Measurements from ENCODE around the gene FOXP1. TPM values are rescaled to one million over a fixed set of nuclear protein-coding genes. Genes with fewer than 3 reads are reported as not detected.
"Not testable (repeated sequence)": the region's sequence is repeated elsewhere in the genome, so short reads cannot be mapped to it uniquely, and the experiment has no call there.

Gene FOXP1
- total RNA-seq, 1 donor from 2014 or later: 195 TPM

DNA sequence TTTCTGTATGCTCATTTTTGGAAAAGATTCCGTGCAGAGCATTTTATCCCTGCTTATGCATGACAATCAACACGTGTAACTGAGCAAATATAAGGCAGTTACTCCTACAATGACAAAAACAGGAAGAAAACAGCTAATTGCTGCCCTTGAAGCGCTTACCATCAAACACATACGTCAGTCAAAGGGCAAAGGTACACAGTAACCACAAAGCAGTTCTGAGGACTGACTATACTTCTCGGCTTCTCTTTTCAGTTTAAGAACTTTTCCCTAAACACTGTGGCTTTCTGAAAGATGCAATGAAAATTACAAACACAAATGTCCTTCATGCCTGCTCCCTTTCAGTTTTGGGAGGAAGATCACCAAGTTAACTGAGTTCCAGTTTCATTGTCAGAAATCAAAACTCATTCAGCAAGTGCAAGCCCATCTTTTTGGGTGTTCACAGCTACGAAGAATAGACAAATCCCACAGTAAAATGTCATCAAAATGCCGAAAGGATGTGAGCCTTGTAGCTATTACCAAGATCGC lies 602.8 kb downstream of the FOXP1 start:
- no peak overlapping the region for H3K4me3 Mint-ChIP-seq (ENCODE audit: unreplicated experiment)
- H3K27ac Mint-ChIP-seq (ENCODE audit: unreplicated experiment): peak overlapping the region; percentile 100
- DNase-seq (ENCODE audit: extremely low spot score, unreplicated experiment): no peak
- no peaks in the 10 kb centered on the region for H3K9me3 Mint-ChIP-seq (ENCODE audit: unreplicated experiment)
- peaks cover 59% of the 10 kb centered on the region for H3K4me1 Mint-ChIP-seq (ENCODE audit: unreplicated experiment)
- no peaks in the 10 kb centered on the region for H3K27me3 Mint-ChIP-seq (ENCODE audit: unreplicated experiment)
- H3K36me3 Mint-ChIP-seq (ENCODE audit: unreplicated experiment): peaks cover 69% of the 10 kb centered on the region
- no peak for TF ChIP-seq CTCF (IDR thresholded peaks at IDR 0.05)

DNA sequence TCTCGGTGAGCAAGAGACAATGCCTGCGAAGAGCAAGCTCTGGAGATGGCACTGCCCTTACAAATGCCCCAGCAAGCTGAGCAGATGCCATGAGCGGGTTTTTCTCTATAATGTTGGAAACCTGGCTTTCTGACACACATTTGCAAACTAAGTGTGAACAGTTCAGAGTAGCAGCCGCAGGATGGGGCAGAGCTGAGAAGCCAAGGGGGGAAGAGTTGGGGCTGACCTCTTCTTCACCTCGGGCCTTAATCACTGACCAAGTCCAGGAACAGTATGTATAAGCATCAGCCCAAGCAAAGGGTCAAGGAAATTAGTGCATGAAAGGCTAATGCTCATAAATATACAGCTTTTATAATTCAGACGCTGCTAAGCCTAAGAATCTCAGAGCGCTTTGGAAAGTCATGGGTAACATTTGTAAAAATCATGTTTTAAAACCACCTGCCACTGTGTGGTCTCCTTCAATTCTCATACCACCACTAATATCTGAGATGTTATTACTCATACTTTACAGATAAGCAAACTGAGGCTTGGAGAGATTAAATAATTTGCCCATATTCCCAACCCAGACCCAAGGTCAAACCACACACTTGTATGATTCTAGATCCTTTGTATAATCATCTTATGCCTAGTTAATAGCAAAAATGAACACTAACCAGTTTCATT lies 603.4 kb downstream of the FOXP1 start:
- H3K27me3 Mint-ChIP-seq (ENCODE audit: unreplicated experiment): no peaks in the 10 kb centered on the region
- peaks cover 58% of the 10 kb centered on the region for H3K4me1 Mint-ChIP-seq (ENCODE audit: unreplicated experiment)
- H3K36me3 Mint-ChIP-seq (ENCODE audit: unreplicated experiment): peaks cover 72% of the 10 kb centered on the region
- no peak for DNase-seq (ENCODE audit: extremely low spot score, unreplicated experiment)
- H3K4me3 Mint-ChIP-seq (ENCODE audit: unreplicated experiment): no peak overlapping the region
- peak overlapping the region; percentile 100 for H3K27ac Mint-ChIP-seq (ENCODE audit: unreplicated experiment)
- no peaks in the 10 kb centered on the region for H3K9me3 Mint-ChIP-seq (ENCODE audit: unreplicated experiment)
- no peak for TF ChIP-seq CTCF (IDR thresholded peaks at IDR 0.05)

GRCh38 chr3:70977712-70978111 lies 605.8 kb downstream of the FOXP1 start:
- H3K27me3 Mint-ChIP-seq (ENCODE audit: unreplicated experiment): no peaks in the 10 kb centered on the region
- H3K4me1 Mint-ChIP-seq (ENCODE audit: unreplicated experiment): peaks cover 41% of the 10 kb centered on the region
- peaks cover 71% of the 10 kb centered on the region for H3K36me3 Mint-ChIP-seq (ENCODE audit: unreplicated experiment)
- H3K9me3 Mint-ChIP-seq (ENCODE audit: unreplicated experiment): no peaks in the 10 kb centered on the region
- H3K27ac Mint-ChIP-seq (ENCODE audit: unreplicated experiment): no peak overlapping the region
- TF ChIP-seq CTCF (IDR thresholded peaks at IDR 0.05): no peak
- DNase-seq (ENCODE audit: extremely low spot score, unreplicated experiment): no peak
- H3K4me3 Mint-ChIP-seq (ENCODE audit: unreplicated experiment): no peak overlapping the region

DNA sequence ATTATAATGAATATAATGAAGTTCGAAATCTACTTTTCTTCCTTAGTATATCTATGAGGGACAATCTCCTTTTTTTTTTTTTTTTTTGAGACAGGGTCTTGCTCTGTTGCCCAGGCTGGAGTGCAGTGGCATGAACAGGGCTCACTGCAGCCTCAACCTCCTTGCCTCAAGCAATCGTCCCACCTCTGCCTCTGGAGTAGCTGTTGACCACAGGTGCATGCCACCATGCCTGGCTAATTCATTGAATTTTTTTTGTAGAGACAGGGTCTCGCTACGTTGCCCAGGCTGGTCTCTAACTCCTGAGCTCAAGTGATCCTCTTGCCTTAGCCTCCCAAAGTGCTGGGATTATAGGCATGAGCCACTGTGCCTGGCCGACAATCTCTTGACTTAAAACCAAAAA lies 607.5 kb downstream of the FOXP1 start:
- H3K4me3 Mint-ChIP-seq (ENCODE audit: unreplicated experiment); H3K27ac Mint-ChIP-seq (ENCODE audit: unreplicated experiment); H3K9me3 Mint-ChIP-seq (ENCODE audit: unreplicated experiment); DNase-seq (ENCODE audit: extremely low spot score, unreplicated experiment); H3K27me3 Mint-ChIP-seq (ENCODE audit: unreplicated experiment): not testable (repeated sequence)
- Mint-ChIP-seq H3K36me3 (ENCODE audit: unreplicated experiment) (peaks cover 71% of the 10 kb centered on the region), H3K4me1 (ENCODE audit: unreplicated experiment) (peaks cover 32% of the 10 kb centered on the region)

DNA sequence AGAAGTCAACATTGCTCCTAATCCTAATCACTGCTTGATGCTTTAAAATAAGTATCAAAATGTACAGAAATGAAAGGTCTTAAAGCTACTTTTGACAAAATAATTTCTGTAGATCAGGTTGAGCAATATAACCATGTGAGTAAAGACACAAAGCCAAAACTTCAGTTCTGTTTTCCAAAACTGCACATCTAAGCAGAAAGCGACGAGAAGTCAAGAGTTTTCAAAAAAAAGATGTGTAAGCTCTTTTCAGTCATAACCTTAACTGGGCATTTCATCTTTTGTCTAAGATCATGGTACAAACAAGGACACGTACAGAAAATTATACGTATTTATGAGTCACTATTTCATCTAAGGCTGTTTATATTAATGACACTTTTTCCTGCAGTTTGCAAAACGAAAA lies 608.8 kb downstream of the FOXP1 start:
- H3K27me3 Mint-ChIP-seq (ENCODE audit: unreplicated experiment): no peaks in the 10 kb centered on the region
- DNase-seq (ENCODE audit: extremely low spot score, unreplicated experiment): no peak
- no peak for TF ChIP-seq CTCF (IDR thresholded peaks at IDR 0.05)
- H3K9me3 Mint-ChIP-seq (ENCODE audit: unreplicated experiment): no peaks in the 10 kb centered on the region
- peaks cover 67% of the 10 kb centered on the region for H3K36me3 Mint-ChIP-seq (ENCODE audit: unreplicated experiment)
- H3K27ac Mint-ChIP-seq (ENCODE audit: unreplicated experiment): peak overlapping the region; percentile 63
- H3K4me3 Mint-ChIP-seq (ENCODE audit: unreplicated experiment): no peak overlapping the region
- peaks cover 29% of the 10 kb centered on the region for H3K4me1 Mint-ChIP-seq (ENCODE audit: unreplicated experiment)
